Left lung (tissue), 10 donors: ENCODE data around the gene HAPLN1. TPM values are rescaled to one million over a fixed set of nuclear protein-coding genes. Genes with fewer than 3 reads are reported as not detected.

ENCODE experiments used
- ATAC-seq: fragments of 200-7000 bp; cut with Tn5 transposase; one replicate; pipeline ENCODE4 v1.9.1; 2020; ENCODE audit warnings: moderate library complexity
- DNase-seq, 4 donors: peaks; one replicate each; pipeline ENCODE4 v3.0.0-alpha.2; 2013 to 2020
- H3K27ac ChIP-seq, 2 donors: fragments of 200-600 bp; sonication (generic) in 1 of 2; one replicate each; pipeline versions ENCODE4 v1.5.0 to v1.8.0; 2020 to 2021
- H3K27me3 ChIP-seq, 2 donors: fragments of 200-600 bp; sonication (generic) in 1 of 2; one replicate each; pipeline versions ENCODE4 v1.5.0 to v1.8.0; 2020 to 2021
- H3K36me3 ChIP-seq, 2 donors: fragments of 200-600 bp; sonication (generic) in 1 of 2; one replicate each; pipeline versions ENCODE4 v1.5.0 to v1.8.0; 2020 to 2021
- H3K4me1 ChIP-seq, 2 donors: fragments of 200-600 bp; one replicate each; pipeline ENCODE4 v1.8.0; 2021
- H3K4me3 ChIP-seq, 2 donors: fragments of 200-600 bp; sonication (generic) in 1 of 2; one replicate each; pipeline versions ENCODE4 v1.5.0 to v1.8.0; 2020 to 2021; ENCODE audit warnings: mild to moderate bottlenecking in 1 of 2
- H3K9me3 ChIP-seq, 2 donors: fragments of 200-600 bp; sonication (generic) in 1 of 2; one replicate each; pipeline versions ENCODE4 v1.5.0 to v1.8.0; 2020 to 2021
- CTCF ChIP-seq, 2 donors: fragments of 200-600 bp; sonication (generic) in 1 of 2; IDR thresholded peaks; one replicate each; pipeline versions ENCODE4 v1.5.0 to v1.8.0; 2021; ENCODE audit warnings: antibody characterized with exemption in 2 of 2
- intact Hi-C, 2 donors: fragments of 100-400 bp; cut with DNase I; formaldehyde crosslinking; loops; one replicate each; pipeline versions ENCODE4 v1.11.2 to v1.14.2; 2022
- polyA plus RNA-seq, 6 donors: library from polyadenylated mRNA; unstranded; fragments of 120-200 nt; gene quantifications; one replicate each; pipeline ENCODE4 v1.2.1, GENCODE V29; 2013; ENCODE audit not compliant: insufficient read length in 6 of 6
- total RNA-seq, 2 donors: library from RNA; stranded (reverse); fragmentation: NEBNext Ultra II Directional; extraction: Animal tissue kit (Norgen Biotek cat#: 25700); gene quantifications; one replicate each; pipeline ENCODE4 v1.2.1, GENCODE V29; 2021
- donor health status: DM: no; HTN: yes; CAD: no.
- donor health status: DM: no; HTN: no; CAD: no.

The HAPLN1 gene
- total and polyA plus RNA-seq, 8 donors = 0.05 to 3.7 (median 1.8) TPM

- intact Hi-C loops = no loop called here
- DNase-seq (no peak), ATAC-seq (no peak)
- Histone ChIP-seq H3K4me3 (no peak overlapping the region), H3K9me3 (no peaks in the 10 kb centered on the region), H3K27ac (no peak overlapping the region), H3K4me1 (no peaks in the 10 kb centered on the region), H3K27me3 (no peaks in the 10 kb centered on the region), H3K36me3 (no peaks in the 10 kb centered on the region)
- TF ChIP-seq CTCF (IDR thresholded peaks at IDR 0.05) = no peak
Measured at GRCh38 chr5:83729362-83729761, 8.7 kb upstream of the HAPLN1 start.

GRCh38 chr5:83726912-83727311 is 6.3 kb upstream of the HAPLN1 start:
- Histone ChIP-seq H3K27me3 (peaks cover 0 to 23% of the 10 kb centered on the region in 2 donors), H3K4me3 (no peak overlapping the region), H3K9me3 (no peaks in the 10 kb centered on the region), H3K4me1 (peaks cover 0 to under 1% of the 10 kb centered on the region in 2 donors), H3K36me3 (no peaks in the 10 kb centered on the region), H3K27ac (no peak overlapping the region)
- no peak for TF ChIP-seq CTCF (IDR thresholded peaks at IDR 0.05)
- intact Hi-C loops = no loop called here
- peak; percentile 8 for ATAC-seq
- DNase-seq = no peak

- ATAC-seq = no peak
- intact Hi-C loops = no loop called here
- no peak for TF ChIP-seq CTCF (IDR thresholded peaks at IDR 0.05)
- H3K36me3 ChIP-seq = no peaks in the 10 kb centered on the region
- no peak overlapping the region for H3K4me3 ChIP-seq
- no peaks in the 10 kb centered on the region for H3K9me3 ChIP-seq
- H3K27me3 ChIP-seq = peaks cover 0 to 43% of the 10 kb centered on the region in 2 donors
- peaks cover 0 to 4% of the 10 kb centered on the region in 2 donors for H3K4me1 ChIP-seq
- DNase-seq = no peak
- H3K27ac ChIP-seq = no peak overlapping the region
Measured at GRCh38 chr5:83724935-83725334, 4.3 kb upstream of the HAPLN1 start.

GRCh38 chr5:83724001-83724400 is 3.3 kb upstream of the HAPLN1 start:
- peaks cover 0 to 47% of the 10 kb centered on the region in 2 donors for H3K27me3 ChIP-seq
- intact Hi-C loops = no loop called here

GRCh38 chr5:83723031-83723430 is 2.4 kb upstream of the HAPLN1 start:
- intact Hi-C loops = no loop called here
- DNase-seq = no peak
- Histone ChIP-seq H3K27me3 (peaks cover 0 to 49% of the 10 kb centered on the region in 2 donors), H3K27ac (no peak overlapping the region), H3K36me3 (no peaks in the 10 kb centered on the region), H3K4me3 (no peak overlapping the region), H3K4me1 (peaks cover 0 to 4% of the 10 kb centered on the region in 2 donors), H3K9me3 (no peaks in the 10 kb centered on the region)
- TF ChIP-seq CTCF (IDR thresholded peaks at IDR 0.05) = no peak
- ATAC-seq = no peak

More at GRCh38 chr5:83724001-83724400, 3.3 kb upstream of the HAPLN1 start:
- Histone ChIP-seq H3K4me1 (peaks cover 0 to 4% of the 10 kb centered on the region in 2 donors), H3K4me3 (no peak overlapping the region), H3K36me3 (no peaks in the 10 kb centered on the region), H3K9me3 (no peaks in the 10 kb centered on the region), H3K27ac (no peak overlapping the region)
- ATAC-seq (no peak), DNase-seq (no peak)
- TF ChIP-seq CTCF (IDR thresholded peaks at IDR 0.05) = no peak
